Fibroblast of villous mesenchyme (primary cell): Measurements from ENCODE around the gene ZBP1. TPM values are rescaled to one million over a fixed set of nuclear protein-coding genes. Genes with fewer than 3 reads are reported as not detected.

ENCODE experiments used
- DNase-seq: peaks from one replicate; pipeline ENCODE4 v3.0.0-alpha.2; 2010; ENCODE audit warnings: low read depth
- H3K4me3 ChIP-seq: 2 replicates; pipeline ENCODE4 v1.5.1; 2011; ENCODE audit warnings: low read depth, mild to moderate bottlenecking, low read length
- total RNA-seq: library from RNA; depleted of rRNA; stranded (reverse); fragments of >200 nt; gene quantifications from 2 replicates; pipeline ENCODE4 v1.2.3, GENCODE V29; 2012
- TF ChIP-seq, protein P1 (sequence below): IDR thresholded peaks from 2 replicates; pipeline ENCODE4 v1.5.1; 2012; ENCODE audit warnings: low read depth, mild to moderate bottlenecking, low read length; ENCODE audit not compliant: insufficient read depth

Gene ZBP1
- total RNA-seq, 1 donor, result not detected

DNA sequence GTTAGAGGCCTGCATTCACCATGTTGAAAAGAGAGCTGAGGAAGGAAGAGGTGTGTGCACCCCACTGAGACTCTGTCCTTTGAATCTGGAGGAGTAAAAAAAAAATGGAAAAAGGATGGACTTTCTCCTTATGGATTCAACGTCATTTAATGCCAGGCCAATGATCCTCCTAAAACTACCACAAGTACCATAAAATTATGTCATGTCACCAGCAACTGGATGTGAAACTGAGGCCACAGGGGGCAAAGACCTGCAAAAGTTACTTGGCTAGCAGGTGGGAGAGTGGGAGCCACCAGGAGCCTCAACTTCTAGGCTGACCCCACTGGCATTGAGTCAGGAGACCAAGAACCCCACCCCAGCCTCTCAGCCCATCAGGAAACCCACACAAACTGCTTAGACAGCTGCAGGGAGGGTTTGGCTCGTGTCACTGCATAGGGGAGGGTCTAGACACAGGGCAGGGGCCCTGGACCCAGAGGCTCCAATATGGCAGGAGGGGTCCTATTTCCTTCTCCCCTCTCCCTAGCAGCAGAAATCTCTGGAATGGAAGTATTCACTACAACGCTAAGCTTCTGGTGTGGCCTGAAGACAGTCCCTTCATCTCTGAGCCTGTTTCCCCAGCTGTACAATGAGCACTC, 48.3 kb downstream of the ZBP1 start:
- DNase-seq, result no peak
- no peak overlapping the region for H3K4me3 ChIP-seq
- TF ChIP-seq, protein P1, sequence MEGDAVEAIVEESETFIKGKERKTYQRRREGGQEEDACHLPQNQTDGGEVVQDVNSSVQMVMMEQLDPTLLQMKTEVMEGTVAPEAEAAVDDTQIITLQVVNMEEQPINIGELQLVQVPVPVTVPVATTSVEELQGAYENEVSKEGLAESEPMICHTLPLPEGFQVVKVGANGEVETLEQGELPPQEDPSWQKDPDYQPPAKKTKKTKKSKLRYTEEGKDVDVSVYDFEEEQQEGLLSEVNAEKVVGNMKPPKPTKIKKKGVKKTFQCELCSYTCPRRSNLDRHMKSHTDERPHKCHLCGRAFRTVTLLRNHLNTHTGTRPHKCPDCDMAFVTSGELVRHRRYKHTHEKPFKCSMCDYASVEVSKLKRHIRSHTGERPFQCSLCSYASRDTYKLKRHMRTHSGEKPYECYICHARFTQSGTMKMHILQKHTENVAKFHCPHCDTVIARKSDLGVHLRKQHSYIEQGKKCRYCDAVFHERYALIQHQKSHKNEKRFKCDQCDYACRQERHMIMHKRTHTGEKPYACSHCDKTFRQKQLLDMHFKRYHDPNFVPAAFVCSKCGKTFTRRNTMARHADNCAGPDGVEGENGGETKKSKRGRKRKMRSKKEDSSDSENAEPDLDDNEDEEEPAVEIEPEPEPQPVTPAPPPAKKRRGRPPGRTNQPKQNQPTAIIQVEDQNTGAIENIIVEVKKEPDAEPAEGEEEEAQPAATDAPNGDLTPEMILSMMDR, result no peak

- DNase-seq, result no peak
- TF ChIP-seq, protein P1, result no peak
- no peak overlapping the region for H3K4me3 ChIP-seq
Measured at GRCh38 chr20:57570920-57571319, 49.3 kb downstream of the ZBP1 start.

DNA sequence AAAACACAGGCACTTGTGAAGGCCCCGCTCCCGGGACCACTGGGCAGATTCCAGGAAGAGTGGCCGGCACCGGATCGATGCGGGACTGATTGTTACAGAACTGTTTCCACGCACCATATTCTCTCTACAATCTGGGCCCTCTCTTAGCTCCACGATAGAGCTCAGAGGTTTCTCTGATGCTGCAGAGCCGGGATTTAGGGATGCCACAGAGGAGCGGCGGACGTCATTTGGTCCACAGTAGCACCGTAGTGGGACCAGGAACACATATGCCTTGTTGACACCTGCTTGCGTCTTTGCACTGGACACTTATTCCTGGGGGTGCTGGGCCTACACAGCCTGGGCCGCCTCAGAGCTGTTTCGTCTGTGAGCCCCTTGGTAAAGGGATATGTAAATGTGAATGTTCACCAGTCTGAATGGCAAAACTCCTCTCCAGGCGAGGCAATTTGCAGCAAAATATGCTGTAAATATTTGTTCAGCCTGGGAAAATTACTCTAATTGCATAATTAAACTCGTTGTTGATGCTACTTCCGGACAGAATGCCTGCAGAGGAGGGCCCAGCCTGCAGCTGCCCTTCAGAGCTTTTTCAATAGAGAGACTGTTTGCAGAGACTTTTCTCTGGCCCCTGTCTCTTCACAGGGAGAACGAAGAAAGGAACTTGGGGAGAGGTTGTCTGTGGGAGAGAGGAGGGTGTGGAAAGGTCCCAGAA, 49.9 kb downstream of the ZBP1 start:
- TF ChIP-seq, protein P1, result no peak
- DNase-seq, result no peak
- no peak overlapping the region for H3K4me3 ChIP-seq

DNA sequence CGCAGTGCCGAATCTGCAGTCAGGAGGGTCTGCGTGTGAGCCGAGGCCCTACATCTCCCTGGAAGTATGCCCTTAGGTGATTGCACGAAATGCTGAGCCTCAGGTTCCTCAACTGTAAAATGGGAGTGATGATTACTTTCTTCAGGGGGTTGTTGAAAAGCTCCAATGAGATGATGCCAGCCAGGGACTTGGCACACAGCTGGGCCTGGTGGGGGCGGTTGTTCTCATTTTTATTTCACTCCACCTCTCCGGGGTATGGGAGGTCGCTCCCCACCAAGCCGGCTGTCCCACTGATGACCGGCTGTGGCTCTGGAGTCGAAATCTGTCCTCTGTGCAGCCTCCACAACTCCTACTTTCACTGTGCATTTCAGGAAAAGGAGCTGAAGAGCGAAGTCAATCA, 51.3 kb downstream of the ZBP1 start:
- DNase-seq, result no peak
- TF ChIP-seq, protein P1, result no peak
- H3K4me3 ChIP-seq, result no peak overlapping the region

- H3K4me3 ChIP-seq, result no peak overlapping the region
- TF ChIP-seq, protein P1, result no peak
- no peak for DNase-seq
Measured at GRCh38 chr20:57568088-57568896, 51.9 kb downstream of the ZBP1 start.

DNA sequence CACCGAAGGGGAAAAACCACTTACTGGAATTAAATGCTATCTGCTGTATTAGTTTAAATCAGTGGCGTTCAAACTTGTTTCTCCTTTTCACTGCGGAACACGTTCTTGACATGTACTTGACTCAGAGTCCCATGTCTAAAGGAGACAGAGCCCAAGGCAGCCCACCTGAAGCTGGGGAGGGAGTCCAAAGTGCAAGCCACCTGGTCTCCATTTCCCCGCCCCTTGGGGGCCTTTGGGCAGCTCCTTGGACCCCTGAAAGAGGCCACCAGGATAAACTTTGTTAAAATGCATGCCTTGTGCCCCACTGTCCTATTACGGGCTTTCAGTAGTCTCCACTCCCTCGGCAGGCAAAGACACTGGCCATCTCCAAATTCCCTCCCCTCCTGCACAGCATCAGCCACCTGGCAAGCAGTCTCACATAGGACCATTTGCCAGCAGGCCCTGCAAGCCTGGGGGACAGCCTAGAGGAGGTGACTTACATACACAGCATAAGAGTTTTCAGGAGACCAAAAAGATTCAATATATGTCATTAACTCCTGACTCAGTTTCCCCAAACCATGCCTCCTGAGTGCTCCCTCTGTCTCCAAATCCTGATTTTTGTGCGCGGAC, 52.7 kb downstream of the ZBP1 start:
- TF ChIP-seq, protein P1, result no peak
- H3K4me3 ChIP-seq, result no peak overlapping the region
- no peak for DNase-seq
